LNCaP clone FGC (cell line): Measurements from ENCODE around the gene TST.

Experiments
- DNase-seq: peaks from one replicate; pipeline ENCODE4 v3.0.0-alpha.2; 2011; ENCODE audit warnings: low read depth
- H3K4me3 ChIP-seq: 2 replicates; pipeline ENCODE4 v1.5.1; 2011; ENCODE audit warnings: mild to moderate bottlenecking, low read depth, low read length, control low read depth
- CTCF ChIP-seq: IDR thresholded peaks from 2 replicates; pipeline ENCODE4 v1.5.1; 2012; ENCODE audit warnings: mild to moderate bottlenecking; ENCODE audit not compliant: control insufficient read depth, insufficient read depth; ENCODE audit errors: extremely low read depth

Gene TST

GRCh38 chr22:36982136-36982535 is 37.1 kb downstream of the TST start:
- DNase-seq = no peak
- 0 out of 2 replicates have a peak, but pooled peaks have one; percentile 2 for TF ChIP-seq CTCF
- no peak overlapping the region for H3K4me3 ChIP-seq

- no peak overlapping the region for H3K4me3 ChIP-seq
- no peak for DNase-seq
- TF ChIP-seq CTCF = no peak
Observed at GRCh38 chr22:36981247-36981775, 37.9 kb downstream of the TST start.

GRCh38 chr22:36979016-36979910 is 40.0 kb downstream of the TST start:
- no peak for TF ChIP-seq CTCF
- no peak overlapping the region for H3K4me3 ChIP-seq
- DNase-seq = no peak

- TF ChIP-seq CTCF = peak; percentile 95
- H3K4me3 ChIP-seq = peak overlapping the region; percentile 42
- DNase-seq = peak; percentile 50
Observed at GRCh38 chr22:36977947-36978660, 41.1 kb downstream of the TST start.

- H3K4me3 ChIP-seq = peak overlapping the region; percentile 42
- peak; percentile 23; the same call in 1 of the 2 replicates for TF ChIP-seq CTCF
- no peak for DNase-seq
Observed at GRCh38 chr22:36977401-36977861, 41.8 kb downstream of the TST start.

GRCh38 chr22:36976606-36977005 is 42.6 kb downstream of the TST start:
- no peak for TF ChIP-seq CTCF
- no peak overlapping the region for H3K4me3 ChIP-seq
- DNase-seq = no peak
